ENCODE measurements around the gene DDRGK1.
"Not testable (repeated sequence)": the region's sequence is repeated elsewhere in the genome, so short reads cannot be mapped to it uniquely, and the experiment has no call there.

DDRGK1 gene

GRCh38 chr20:3199206-3199605, 5.3 kb downstream of the DDRGK1 start:
- H3K36me3 Mint-ChIP-seq (ENCODE audit: insufficient read depth): peaks cover 63% of the 10 kb centered on the region

DNA sequence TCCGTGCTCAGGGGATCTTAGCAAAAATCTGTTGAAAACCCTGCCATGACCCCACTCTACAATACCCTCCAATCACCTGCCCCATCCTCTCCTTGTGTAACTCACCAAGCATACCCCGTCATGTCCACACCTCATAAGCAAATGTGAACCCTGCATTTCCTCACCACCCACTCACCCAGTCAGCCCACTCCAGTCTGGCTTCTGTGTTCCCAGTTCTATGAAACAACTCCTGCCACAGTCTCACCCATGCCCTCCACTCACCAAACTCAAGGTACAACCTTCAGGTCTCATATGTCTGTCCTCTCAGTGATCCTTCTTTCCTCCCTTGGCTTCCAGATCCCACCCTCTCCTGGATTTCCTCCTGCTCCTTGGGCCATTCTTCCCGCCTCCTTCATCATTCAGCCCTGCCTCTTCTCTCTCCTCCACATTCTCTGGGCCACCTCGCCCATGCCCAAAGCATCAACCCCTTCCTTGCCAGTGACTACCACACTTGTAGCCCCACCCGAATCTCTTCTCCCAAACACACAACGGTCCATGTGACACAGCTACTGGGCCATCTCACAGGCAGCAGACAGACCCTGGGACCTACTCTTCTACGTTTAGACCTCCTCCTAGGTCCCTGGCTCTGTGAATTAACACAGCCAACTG, 8.8 kb downstream of the DDRGK1 start:
- ATAC-seq (replicated peaks; ENCODE audit: extremely low read depth, poor library complexity, severe bottlenecking): no peak
- no peak overlapping the region for H3K4me3 Mint-ChIP-seq
- no peaks in the 10 kb centered on the region for H3K27me3 Mint-ChIP-seq
- peaks cover 76% of the 10 kb centered on the region for H3K36me3 Mint-ChIP-seq (ENCODE audit: insufficient read depth)
- H3K9me3 Mint-ChIP-seq: no peaks in the 10 kb centered on the region
- H3K4me1 Mint-ChIP-seq: peaks cover 12% of the 10 kb centered on the region
- DNase-seq (ENCODE audit: low spot score in 2 of 2): no peak
- H3K27ac Mint-ChIP-seq (ENCODE audit: low read depth): peak overlapping the region; percentile 61

More at GRCh38 chr20:3199206-3199605, 5.3 kb downstream of the DDRGK1 start:
- DNase-seq (ENCODE audit: low spot score in 2 of 2) (no peak), ATAC-seq (replicated peaks; ENCODE audit: extremely low read depth, poor library complexity, severe bottlenecking) (no peak)
- Mint-ChIP-seq H3K27ac (ENCODE audit: low read depth) (no peak overlapping the region), H3K4me3 (no peak overlapping the region), H3K9me3 (no peaks in the 10 kb centered on the region), H3K4me1 (peaks cover 23% of the 10 kb centered on the region), H3K27me3 (no peaks in the 10 kb centered on the region)

DNA sequence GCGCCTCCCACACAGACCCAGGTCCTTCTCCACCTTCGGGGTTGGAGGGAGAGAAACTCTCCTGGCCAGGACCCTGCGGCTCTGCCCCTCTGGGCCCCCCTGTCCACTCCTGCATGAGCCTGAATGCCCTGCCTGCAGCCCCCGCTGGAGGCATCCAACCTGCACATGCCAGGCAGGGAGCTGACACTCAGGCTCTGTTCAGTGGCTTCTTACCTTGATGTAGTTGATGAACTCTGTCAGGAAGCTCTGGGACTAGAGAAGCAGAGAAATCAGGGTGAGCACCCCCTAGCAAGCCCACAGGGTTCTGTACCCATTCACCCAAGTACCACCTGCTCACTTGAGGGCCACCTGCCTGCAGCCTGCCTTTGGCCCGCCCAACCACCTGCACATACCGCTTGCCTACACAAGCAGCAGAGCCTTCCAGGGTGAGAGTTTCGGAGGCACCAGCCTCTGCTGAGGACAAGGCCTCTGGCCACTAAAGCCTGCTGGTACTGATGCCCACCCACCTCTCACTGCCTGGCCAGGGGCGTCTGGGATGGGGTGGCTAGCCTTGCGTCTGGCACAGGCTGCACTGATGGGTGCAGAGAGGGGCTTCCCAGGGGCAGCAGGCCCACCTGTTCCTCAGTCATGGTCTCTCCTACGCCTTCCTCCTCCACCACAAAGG, 9.7 kb downstream of the DDRGK1 start:
- Mint-ChIP-seq H3K9me3 (no peaks in the 10 kb centered on the region), H3K36me3 (ENCODE audit: insufficient read depth) (peaks cover 73% of the 10 kb centered on the region), H3K27ac (ENCODE audit: low read depth) (peak overlapping the region; percentile 61), H3K27me3 (no peaks in the 10 kb centered on the region), H3K4me1 (peaks cover 17% of the 10 kb centered on the region), H3K4me3 (no peak overlapping the region)
- DNase-seq (ENCODE audit: low spot score in 2 of 2) (no peak), ATAC-seq (replicated peaks; ENCODE audit: extremely low read depth, poor library complexity, severe bottlenecking) (no peak)

DNA sequence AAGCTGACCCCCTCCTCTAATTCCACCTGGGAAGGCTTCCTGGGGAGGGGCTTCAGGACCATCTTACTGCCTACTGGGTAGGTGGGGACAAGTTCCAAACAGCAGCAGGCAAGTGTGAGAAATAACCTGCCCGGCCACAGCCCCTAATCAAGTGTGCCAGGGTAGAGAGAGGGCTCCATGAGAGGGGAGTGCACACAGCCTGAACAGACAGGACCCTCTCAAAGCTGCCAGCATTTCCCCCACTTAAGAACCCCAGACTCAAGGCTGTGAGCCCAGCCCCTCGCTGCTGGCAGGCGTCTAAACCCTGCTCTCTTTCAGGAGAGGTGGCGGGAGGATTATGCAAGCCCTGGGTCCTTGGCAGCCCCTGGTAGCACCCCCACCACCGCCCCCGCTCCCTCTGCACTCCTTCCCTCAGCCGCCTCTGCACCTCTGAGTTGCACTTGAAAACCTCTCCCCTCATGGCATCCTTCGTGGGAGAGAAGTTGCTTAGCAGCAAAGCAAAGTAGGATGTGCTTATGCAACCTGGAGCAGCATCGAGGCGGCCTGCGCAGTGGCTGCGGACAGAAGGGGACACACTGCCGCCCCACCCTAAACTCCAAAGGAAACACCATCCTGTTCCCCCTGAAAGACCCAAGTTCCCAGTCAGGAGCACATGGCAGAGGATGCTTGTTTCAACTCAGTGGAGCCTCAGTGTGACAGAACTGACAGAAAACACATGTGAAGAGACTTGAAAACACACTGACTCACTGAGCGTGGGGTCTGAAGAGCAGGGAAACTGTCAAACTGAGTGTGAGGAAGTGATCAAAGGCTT, 10.5 kb downstream of the DDRGK1 start:
- peaks cover 17% of the 10 kb centered on the region for H3K4me1 Mint-ChIP-seq
- DNase-seq (ENCODE audit: low spot score in 2 of 2) (no peak), ATAC-seq (replicated peaks; ENCODE audit: extremely low read depth, poor library complexity, severe bottlenecking) (no peak)
- no peak overlapping the region for H3K27ac Mint-ChIP-seq (ENCODE audit: low read depth)
- no peaks in the 10 kb centered on the region for H3K27me3 Mint-ChIP-seq
- no peaks in the 10 kb centered on the region for H3K9me3 Mint-ChIP-seq
- H3K4me3 Mint-ChIP-seq: no peak overlapping the region
- H3K36me3 Mint-ChIP-seq (ENCODE audit: insufficient read depth): peaks cover 68% of the 10 kb centered on the region

DNA sequence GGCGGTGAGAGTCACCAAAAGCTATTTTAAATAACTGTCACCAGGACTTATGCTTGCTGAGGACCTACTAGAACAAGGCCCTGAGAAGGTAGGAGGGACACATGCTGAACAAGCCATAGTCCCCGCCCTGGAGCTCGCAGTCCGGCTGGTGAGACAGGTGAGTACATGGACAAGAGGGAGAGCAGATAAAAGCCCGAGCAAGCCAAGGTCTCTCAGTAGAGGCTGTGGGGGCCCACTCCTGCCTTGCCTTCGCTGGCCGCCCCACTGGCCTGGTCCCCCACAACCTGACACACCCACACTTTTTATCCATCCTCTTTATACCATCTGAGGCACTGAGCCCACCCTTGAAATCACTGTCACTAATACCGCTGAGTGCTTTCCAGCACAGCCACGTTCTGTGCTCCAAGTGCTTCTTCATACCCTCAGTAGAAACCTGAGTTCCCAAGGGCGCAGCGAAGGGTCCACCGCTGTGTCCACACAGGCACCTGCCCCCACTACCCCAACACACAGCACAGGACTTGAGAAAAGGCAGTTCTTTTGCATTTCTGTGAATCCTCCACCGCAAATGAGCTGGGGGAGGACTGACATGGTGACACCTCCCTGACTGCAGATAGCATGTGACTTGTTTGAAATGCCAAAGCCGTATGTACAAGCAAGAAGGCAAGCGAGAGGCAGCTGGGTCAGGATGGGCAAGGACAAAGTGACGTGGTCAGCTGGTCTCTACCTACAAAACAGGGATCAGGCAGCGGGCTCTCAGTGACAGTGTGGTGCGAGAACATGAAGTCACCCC, 12.1 kb downstream of the DDRGK1 start:
- Mint-ChIP-seq H3K27me3 (no peaks in the 10 kb centered on the region), H3K4me3 (no peak overlapping the region), H3K36me3 (ENCODE audit: insufficient read depth) (peaks cover 56% of the 10 kb centered on the region), H3K4me1 (peaks cover 17% of the 10 kb centered on the region), H3K9me3 (no peaks in the 10 kb centered on the region), H3K27ac (ENCODE audit: low read depth) (peak overlapping the region; percentile 44)
- DNase-seq (ENCODE audit: low spot score in 2 of 2) (no peak), ATAC-seq (replicated peaks; ENCODE audit: extremely low read depth, poor library complexity, severe bottlenecking) (no peak)

DNA sequence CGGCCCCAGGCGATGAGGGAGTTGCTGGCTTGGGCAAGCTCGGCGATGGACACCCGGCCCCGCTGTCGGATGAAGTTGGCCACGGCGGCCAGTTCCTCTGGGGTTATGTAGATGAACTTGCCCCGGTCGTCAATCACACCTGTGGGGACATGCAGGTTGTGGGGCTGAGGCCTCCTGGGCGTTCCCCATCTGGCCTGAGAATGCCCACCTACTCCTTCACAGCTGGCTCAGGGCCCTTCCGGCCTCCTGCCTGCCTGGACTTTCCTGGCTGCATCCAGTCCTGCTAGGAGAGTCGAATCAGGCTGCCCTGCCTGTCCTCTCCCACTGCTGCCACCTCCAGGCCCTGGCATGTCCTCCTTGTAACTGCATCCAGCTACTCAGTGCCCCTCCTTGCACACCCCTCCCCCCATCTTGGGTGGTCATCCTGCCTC, 13.8 kb downstream of the DDRGK1 start:
- ATAC-seq (replicated peaks; ENCODE audit: extremely low read depth, poor library complexity, severe bottlenecking): no peak
- Mint-ChIP-seq H3K9me3 (no peaks in the 10 kb centered on the region), H3K27ac (ENCODE audit: low read depth) (no peak overlapping the region), H3K4me3 (no peak overlapping the region), H3K27me3 (no peaks in the 10 kb centered on the region), H3K4me1 (peaks cover 11% of the 10 kb centered on the region), H3K36me3 (ENCODE audit: insufficient read depth) (peaks cover 46% of the 10 kb centered on the region)
- no peak for DNase-seq (ENCODE audit: low spot score in 2 of 2)

DNA sequence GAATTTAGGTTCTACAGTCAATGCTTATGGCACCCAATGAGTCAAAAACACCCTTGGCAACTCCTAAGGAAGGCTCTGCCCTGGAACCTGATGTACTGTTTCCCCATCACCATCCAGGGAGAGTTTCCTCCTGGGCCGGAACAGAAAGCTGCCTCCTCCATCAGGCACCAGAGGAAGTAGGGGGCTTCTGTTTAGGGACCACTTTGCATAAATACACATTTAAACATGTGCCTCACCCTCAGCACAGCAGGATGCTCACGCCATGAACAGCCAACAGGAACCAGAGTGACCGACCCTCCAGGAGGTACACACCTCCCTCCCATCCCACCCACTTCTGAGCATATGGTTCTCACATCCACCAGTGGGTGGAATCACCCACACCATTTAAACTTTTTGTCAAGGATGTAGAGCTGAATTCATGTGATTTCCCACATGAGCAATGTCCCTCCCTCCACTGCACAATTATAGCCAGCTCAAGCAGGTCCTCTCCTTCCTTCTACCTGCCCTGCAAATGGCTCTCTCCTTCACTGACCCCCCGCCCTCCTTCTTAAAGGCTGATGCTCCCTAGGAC, 14.8 kb downstream of the DDRGK1 start:
- peak overlapping the region; percentile 16 for H3K27ac Mint-ChIP-seq (ENCODE audit: low read depth)
- peaks cover 38% of the 10 kb centered on the region for H3K36me3 Mint-ChIP-seq (ENCODE audit: insufficient read depth)
- DNase-seq (ENCODE audit: low spot score in 2 of 2) (no peak), ATAC-seq (replicated peaks; ENCODE audit: extremely low read depth, poor library complexity, severe bottlenecking) (no peak)
- H3K9me3 Mint-ChIP-seq: no peaks in the 10 kb centered on the region
- peaks cover 5% of the 10 kb centered on the region for H3K4me1 Mint-ChIP-seq
- H3K4me3 Mint-ChIP-seq: no peak overlapping the region
- H3K27me3 Mint-ChIP-seq: no peaks in the 10 kb centered on the region

GRCh38 chr20:3188823-3189413, 15.6 kb downstream of the DDRGK1 start:
- H3K36me3 Mint-ChIP-seq (ENCODE audit: insufficient read depth): peaks cover 32% of the 10 kb centered on the region
- no peaks in the 10 kb centered on the region for H3K27me3 Mint-ChIP-seq
- H3K4me3 Mint-ChIP-seq: no peak overlapping the region
- no peak overlapping the region for H3K27ac Mint-ChIP-seq (ENCODE audit: low read depth)
- DNase-seq (ENCODE audit: low spot score in 2 of 2) (no peak), ATAC-seq (replicated peaks; ENCODE audit: extremely low read depth, poor library complexity, severe bottlenecking) (no peak)
- no peaks in the 10 kb centered on the region for H3K9me3 Mint-ChIP-seq
- H3K4me1 Mint-ChIP-seq: peaks cover 5% of the 10 kb centered on the region

- H3K4me1 Mint-ChIP-seq; ATAC-seq (replicated peaks; ENCODE audit: extremely low read depth, poor library complexity, severe bottlenecking); H3K9me3 Mint-ChIP-seq; H3K27me3 Mint-ChIP-seq; H3K27ac Mint-ChIP-seq (ENCODE audit: low read depth); H3K4me3 Mint-ChIP-seq; DNase-seq (ENCODE audit: low spot score in 2 of 2): not testable (repeated sequence)
- peaks cover 26% of the 10 kb centered on the region for H3K36me3 Mint-ChIP-seq (ENCODE audit: insufficient read depth)
These were observed 16.6 kb downstream of the DDRGK1 start for GRCh38 chr20:3187861-3188260.

DNA sequence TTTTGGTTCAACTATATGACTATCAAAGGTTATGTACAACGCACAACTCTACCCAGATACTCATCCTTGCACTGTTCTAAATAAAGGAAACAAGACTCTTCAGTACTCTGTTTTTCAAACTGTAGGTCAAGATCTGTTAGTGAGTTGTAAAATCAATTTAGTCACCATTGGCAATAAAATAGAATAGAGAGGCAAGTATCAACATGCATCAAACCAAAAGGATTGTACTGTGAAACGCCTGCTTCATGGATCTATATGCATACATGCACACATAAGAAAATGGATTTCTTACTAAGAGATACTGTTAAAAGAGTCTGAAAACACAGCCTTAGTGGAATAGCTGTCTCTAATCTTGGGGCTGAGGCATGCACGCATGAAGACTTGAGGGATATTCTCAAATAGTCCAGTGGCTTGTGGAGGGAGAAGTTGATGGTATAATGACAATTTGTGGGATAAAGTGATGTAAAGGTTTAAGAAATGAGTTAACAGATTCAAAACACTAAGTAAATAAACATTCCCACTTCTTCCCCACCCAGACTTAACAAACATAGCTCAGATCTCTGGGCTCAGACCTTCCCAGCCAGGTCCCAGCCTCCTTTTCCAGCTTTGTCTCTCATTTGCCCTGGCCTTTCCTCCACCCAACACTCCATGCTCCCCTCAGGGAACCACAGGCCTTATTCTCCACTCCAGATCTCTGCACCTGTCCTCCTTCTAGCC, 20.4 kb downstream of the DDRGK1 start:
- Mint-ChIP-seq H3K36me3 (ENCODE audit: insufficient read depth) (peaks cover 5% of the 10 kb centered on the region), H3K27me3 (no peaks in the 10 kb centered on the region), H3K27ac (ENCODE audit: low read depth) (no peak overlapping the region), H3K9me3 (no peaks in the 10 kb centered on the region), H3K4me3 (no peak overlapping the region), H3K4me1 (no peaks in the 10 kb centered on the region)
- no peak for ATAC-seq (replicated peaks; ENCODE audit: extremely low read depth, poor library complexity, severe bottlenecking)
- no peak for DNase-seq (ENCODE audit: low spot score in 2 of 2)

DNA sequence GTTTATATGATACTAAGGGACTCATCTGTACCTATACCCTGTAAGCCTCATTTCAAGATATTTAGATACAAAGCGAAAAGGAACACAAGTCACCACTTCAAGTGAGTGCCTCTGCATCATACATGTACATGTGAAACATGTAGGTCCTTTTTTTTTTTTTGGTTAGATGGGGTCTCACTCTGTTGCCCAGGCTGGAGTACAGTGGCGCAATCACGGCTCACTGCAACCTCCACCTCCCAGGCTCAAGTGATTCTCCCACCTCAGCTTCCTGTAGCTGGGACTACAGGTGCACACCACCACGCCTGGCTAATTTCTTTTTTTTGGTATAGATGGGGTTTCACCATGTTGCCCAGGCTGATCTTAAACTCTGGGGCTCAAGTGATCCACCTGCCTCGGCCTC, 22.1 kb downstream of the DDRGK1 start:
- H3K9me3 Mint-ChIP-seq; ATAC-seq (replicated peaks; ENCODE audit: extremely low read depth, poor library complexity, severe bottlenecking); H3K27me3 Mint-ChIP-seq; H3K36me3 Mint-ChIP-seq (ENCODE audit: insufficient read depth); H3K4me1 Mint-ChIP-seq; DNase-seq (ENCODE audit: low spot score in 2 of 2); H3K27ac Mint-ChIP-seq (ENCODE audit: low read depth); H3K4me3 Mint-ChIP-seq: not testable (repeated sequence)

Data from central memory CD8-positive, alpha-beta T cell (primary cell).